Fibroblast of mammary gland (primary cell): ENCODE results near the gene ZIC4.

ENCODE experiments used
- DNase-seq: peaks from one replicate; pipeline ENCODE4 v3.0.0-alpha.2; 2010; ENCODE audit warnings: low read depth
- H3K4me3 ChIP-seq: 2 replicates; pipeline ENCODE4 v1.5.1; 2011; ENCODE audit warnings: low read depth, mild to moderate bottlenecking, low read length, moderate library complexity; ENCODE audit not compliant: control insufficient read depth
- CTCF ChIP-seq: conservative IDR thresholded peaks from 2 replicates; pipeline ENCODE4 v1.5.1; 2011; ENCODE audit warnings: low read depth, low read length, inconsistent platforms; ENCODE audit not compliant: control insufficient read depth, insufficient read depth

Gene ZIC4

GRCh38 chr3:147410526-147411237 is 4.3 kb upstream of the ZIC4 start:
- peak; percentile 46 for DNase-seq
- TF ChIP-seq CTCF: no peak
- H3K4me3 ChIP-seq: peak overlapping the region; percentile 25

- DNase-seq: no peak
- no peak for TF ChIP-seq CTCF
- no peak overlapping the region for H3K4me3 ChIP-seq
Observed at GRCh38 chr3:147410116-147410525, 3.8 kb upstream of the ZIC4 start.

GRCh38 chr3:147409143-147410115 is 3.1 kb upstream of the ZIC4 start, which contains the start of gene ZIC1:
TSS of gene ZIC1 (plus strand) at chr3:147409365. CDS start at chr3:147410113, 748 bp downstream.
- TF ChIP-seq CTCF: no peak
- no peak within 1 kb of the TSS for H3K4me3 ChIP-seq
- DNase-seq: no peak

- no peak overlapping the region for H3K4me3 ChIP-seq
- TF ChIP-seq CTCF: no peak
- DNase-seq: no peak
Observed at GRCh38 chr3:147408188-147409100, 2.1 kb upstream of the ZIC4 start.

- no peak for DNase-seq
- TF ChIP-seq CTCF: no peak
- H3K4me3 ChIP-seq: no peak overlapping the region
Observed at GRCh38 chr3:147407498-147408187, 1.3 kb upstream of the ZIC4 start.
